Bronchial epithelial cell (primary cell): Measurements from ENCODE around the gene GKN2. TPM values are rescaled to one million over a fixed set of nuclear protein-coding genes. Genes with fewer than 3 reads are reported as not detected.
A peak's percentile ranks its signal among the peaks of the same experiment; 100 is the strongest.
"Not testable (repeated sequence)": the region's sequence is repeated elsewhere in the genome, so short reads cannot be mapped to it uniquely, and the experiment has no call there.

Experiments
- DNase-seq: peaks from one replicate; pipeline ENCODE4 v3.0.0-alpha.2; 2010; ENCODE audit warnings: low read depth
- FAIRE-seq: peaks from 2 replicates; lab custom pipeline; 2011; peaks lifted over from hg19 to GRCh38; lab: Jason Lieb, UNC
- H3K27me3 ChIP-seq: 2 replicates; pipeline ENCODE4 v1.5.1; 2011; ENCODE audit warnings: low read length; ENCODE audit not compliant: control insufficient read depth, insufficient read depth
- H3K36me3 ChIP-seq: 2 replicates; pipeline ENCODE4 v1.5.1; 2011; ENCODE audit warnings: low read length; ENCODE audit not compliant: control insufficient read depth, insufficient read depth
- H3K4me3 ChIP-seq: 2 replicates; pipeline ENCODE4 v1.5.1; 2011; ENCODE audit warnings: mild to moderate bottlenecking, low read depth, low read length, control low read depth
- total RNA-seq: library from RNA; depleted of rRNA; stranded (reverse); fragments of >200 nt; gene quantifications from 2 replicates; pipeline ENCODE4 v1.2.1, GENCODE V29; 2014
- TF ChIP-seq, protein P1 (sequence below): IDR thresholded peaks from 2 replicates; pipeline ENCODE4 v1.5.1; 2011; ENCODE audit warnings: mild to moderate bottlenecking, moderate library complexity, low read length, control low read depth, inconsistent platforms; ENCODE audit not compliant: insufficient read depth, severe bottlenecking

Gene GKN2
- total RNA-seq, 1 donor from 2014 or later, result not detected

DNA sequence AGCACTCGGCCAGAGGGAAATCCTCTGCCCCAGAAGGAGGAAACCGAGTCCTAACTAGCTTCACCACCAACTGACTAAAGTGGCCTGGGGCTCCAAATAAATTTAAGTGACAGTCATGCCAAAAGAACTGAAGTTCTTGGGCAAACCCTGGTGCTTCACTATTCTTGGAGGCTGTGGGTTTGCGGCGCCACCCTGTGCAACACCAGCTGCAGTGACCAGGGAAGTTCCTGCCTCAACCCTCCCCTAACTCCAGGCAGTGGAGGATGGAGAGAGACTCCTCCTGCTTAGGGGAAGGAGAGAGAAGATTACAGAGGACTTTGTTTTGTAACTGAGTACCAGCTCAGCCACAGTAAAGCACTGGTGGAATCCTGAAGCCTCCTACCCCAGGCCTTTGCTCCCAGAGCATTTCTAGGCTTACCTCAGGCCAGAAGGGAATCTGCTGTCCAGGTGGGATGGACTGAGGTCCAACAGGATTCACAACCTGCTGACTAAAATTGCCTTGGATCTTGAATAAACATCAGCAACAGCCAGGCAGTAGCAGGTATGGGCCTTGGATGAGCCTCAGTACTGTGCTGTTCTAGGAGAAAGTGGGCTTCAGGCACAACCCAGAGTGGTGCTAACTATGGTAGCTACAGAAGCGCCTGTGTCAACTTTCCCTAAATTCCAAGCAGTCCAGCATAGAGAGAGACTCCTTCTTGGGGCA, 52.0 kb downstream of the GKN2 start:
- H3K36me3 ChIP-seq, result no peaks in the 10 kb centered on the region
- H3K27me3 ChIP-seq, result no peaks in the 10 kb centered on the region
- no peak overlapping the region for H3K4me3 ChIP-seq
- FAIRE-seq, result peak; percentile 85
- TF ChIP-seq, protein P1, sequence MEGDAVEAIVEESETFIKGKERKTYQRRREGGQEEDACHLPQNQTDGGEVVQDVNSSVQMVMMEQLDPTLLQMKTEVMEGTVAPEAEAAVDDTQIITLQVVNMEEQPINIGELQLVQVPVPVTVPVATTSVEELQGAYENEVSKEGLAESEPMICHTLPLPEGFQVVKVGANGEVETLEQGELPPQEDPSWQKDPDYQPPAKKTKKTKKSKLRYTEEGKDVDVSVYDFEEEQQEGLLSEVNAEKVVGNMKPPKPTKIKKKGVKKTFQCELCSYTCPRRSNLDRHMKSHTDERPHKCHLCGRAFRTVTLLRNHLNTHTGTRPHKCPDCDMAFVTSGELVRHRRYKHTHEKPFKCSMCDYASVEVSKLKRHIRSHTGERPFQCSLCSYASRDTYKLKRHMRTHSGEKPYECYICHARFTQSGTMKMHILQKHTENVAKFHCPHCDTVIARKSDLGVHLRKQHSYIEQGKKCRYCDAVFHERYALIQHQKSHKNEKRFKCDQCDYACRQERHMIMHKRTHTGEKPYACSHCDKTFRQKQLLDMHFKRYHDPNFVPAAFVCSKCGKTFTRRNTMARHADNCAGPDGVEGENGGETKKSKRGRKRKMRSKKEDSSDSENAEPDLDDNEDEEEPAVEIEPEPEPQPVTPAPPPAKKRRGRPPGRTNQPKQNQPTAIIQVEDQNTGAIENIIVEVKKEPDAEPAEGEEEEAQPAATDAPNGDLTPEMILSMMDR, result peak; percentile 1
- DNase-seq, result no peak

DNA sequence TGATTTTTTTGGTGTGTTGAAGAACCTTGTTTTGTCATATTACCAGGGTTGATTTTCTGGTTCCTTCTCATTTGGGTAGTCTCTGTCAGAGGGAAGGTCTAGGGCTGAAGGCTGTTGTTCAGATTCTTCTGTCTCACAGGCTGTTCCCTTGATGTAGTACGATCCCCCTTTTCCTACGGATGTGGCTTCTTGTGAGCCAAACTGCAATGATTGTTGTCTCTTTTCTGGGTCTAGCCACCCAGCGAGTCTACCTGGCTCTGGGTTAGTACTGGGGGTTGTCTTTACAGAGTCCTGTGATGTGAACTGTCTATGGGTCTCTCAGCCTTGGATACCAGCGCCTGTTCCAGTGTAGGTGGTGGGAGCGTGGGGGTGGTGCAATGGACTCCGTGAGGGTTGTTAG, 56.7 kb downstream of the GKN2 start:
- FAIRE-seq, H3K4me3 ChIP-seq, H3K36me3 ChIP-seq, DNase-seq, H3K27me3 ChIP-seq: not testable (repeated sequence)

Other genes starting within 250 kb of the GKN2 start
- 0.77 and 0.79 TPM in 2 replicates for gene ARHGAP25, start 218.1 kb downstream of the GKN2 start, total RNA-seq
- not detected in 2 replicates for gene BMP10, start 81.5 kb downstream of the GKN2 start, total RNA-seq
- not detected in 2 replicates for gene GKN1, start 21.7 kb upstream of the GKN2 start, total RNA-seq
- 1.5 and 3.7 TPM in 2 replicates for gene ANTXR1, start 60.3 kb upstream of the GKN2 start, total RNA-seq